ENCODE measurements around the gene REC114. TPM values are rescaled to one million over a fixed set of nuclear protein-coding genes. Genes with fewer than 3 reads are reported as not detected.
"Not testable (repeated sequence)": the region's sequence is repeated elsewhere in the genome, so short reads cannot be mapped to it uniquely, and the experiment has no call there.

Gene REC114
- total and polyA plus RNA-seq, 9 donors = 0.14 TPM; not detected in 8

GRCh38 chr15:73425510-73425909, 17.5 kb upstream of the REC114 start:
- no peaks in the 10 kb centered on the region for H3K4me1 ChIP-seq (ENCODE audit: control insufficient read depth, insufficient read depth, low read length)
- no peaks in the 10 kb centered on the region for H3K27me3 ChIP-seq (ENCODE audit: control insufficient read depth, insufficient read depth, low read length)
- H3K36me3 ChIP-seq (ENCODE audit: control insufficient read depth, insufficient read depth, low read length) = no peaks in the 10 kb centered on the region
- H3K27ac ChIP-seq (ENCODE audit: low read length) = no peak overlapping the region
- H3K9me3 ChIP-seq (replicated peaks; ENCODE audit: control insufficient read depth, low read depth, low read length) = no peaks in the 10 kb centered on the region
- no peak overlapping the region for H3K4me3 ChIP-seq (ENCODE audit: low read length)
- no peak for DNase-seq
- no CpG with 5 or more reads among the region's 2 CpGs for WGBS (ENCODE audit: insufficient coverage)

GRCh38 chr15:73426323-73426994, 16.5 kb upstream of the REC114 start:
- Histone ChIP-seq H3K36me3 (ENCODE audit: control insufficient read depth, insufficient read depth, low read length) (no peaks in the 10 kb centered on the region), H3K27ac (ENCODE audit: low read length) (no peak overlapping the region), H3K4me3 (ENCODE audit: low read length) (no peak overlapping the region), H3K27me3 (ENCODE audit: control insufficient read depth, insufficient read depth, low read length) (no peaks in the 10 kb centered on the region), H3K9me3 (replicated peaks; ENCODE audit: control insufficient read depth, low read depth, low read length) (no peaks in the 10 kb centered on the region), H3K4me1 (ENCODE audit: control insufficient read depth, insufficient read depth, low read length) (no peaks in the 10 kb centered on the region)
- no CpG with 5 or more reads among the region's 5 CpGs for WGBS (ENCODE audit: insufficient coverage)
- DNase-seq = no peak

- 87% methylated on average over 5 of the region's 7 CpGs for WGBS (ENCODE audit: insufficient coverage)
- not testable (repeated sequence) for DNase-seq; H3K4me1 ChIP-seq (ENCODE audit: control insufficient read depth, insufficient read depth, low read length)
Observed at GRCh38 chr15:73431329-73431728, 11.6 kb upstream of the REC114 start.

GRCh38 chr15:73433873-73434272, 9.1 kb upstream of the REC114 start:
- H3K9me3 ChIP-seq (replicated peaks; ENCODE audit: control insufficient read depth, low read depth, low read length) = no peaks in the 10 kb centered on the region
- no peak overlapping the region for H3K27ac ChIP-seq (ENCODE audit: low read length)
- H3K36me3 ChIP-seq (ENCODE audit: control insufficient read depth, insufficient read depth, low read length) = no peaks in the 10 kb centered on the region
- no peak for DNase-seq
- WGBS (ENCODE audit: insufficient coverage) = no CpG with 5 or more reads among the region's 4 CpGs
- no peak overlapping the region for H3K4me3 ChIP-seq (ENCODE audit: low read length)
- H3K4me1 ChIP-seq (ENCODE audit: control insufficient read depth, insufficient read depth, low read length) = no peaks in the 10 kb centered on the region
- H3K27me3 ChIP-seq (ENCODE audit: control insufficient read depth, insufficient read depth, low read length) = peaks cover 2% of the 10 kb centered on the region

More at GRCh38 chr15:73431329-73431728, 11.6 kb upstream of the REC114 start:
- not testable (repeated sequence) for H3K27ac ChIP-seq (ENCODE audit: low read length); H3K27me3 ChIP-seq (ENCODE audit: control insufficient read depth, insufficient read depth, low read length); H3K36me3 ChIP-seq (ENCODE audit: control insufficient read depth, insufficient read depth, low read length); H3K4me3 ChIP-seq (ENCODE audit: low read length); H3K9me3 ChIP-seq (replicated peaks; ENCODE audit: control insufficient read depth, low read depth, low read length)

GRCh38 chr15:73436613-73437012, 6.4 kb upstream of the REC114 start:
- Histone ChIP-seq H3K27ac (ENCODE audit: low read length) (no peak overlapping the region), H3K4me1 (ENCODE audit: control insufficient read depth, insufficient read depth, low read length) (no peaks in the 10 kb centered on the region), H3K27me3 (ENCODE audit: control insufficient read depth, insufficient read depth, low read length) (peaks cover 4% of the 10 kb centered on the region), H3K36me3 (ENCODE audit: control insufficient read depth, insufficient read depth, low read length) (no peaks in the 10 kb centered on the region), H3K9me3 (replicated peaks; ENCODE audit: control insufficient read depth, low read depth, low read length) (no peaks in the 10 kb centered on the region), H3K4me3 (ENCODE audit: low read length) (no peak overlapping the region)
- no peak for DNase-seq
- WGBS (ENCODE audit: insufficient coverage) = no CpG with 5 or more reads among the region's 2 CpGs

- no peak for DNase-seq
- Histone ChIP-seq H3K27me3 (ENCODE audit: control insufficient read depth, insufficient read depth, low read length) (peaks cover 4% of the 10 kb centered on the region), H3K4me3 (ENCODE audit: low read length) (no peak overlapping the region), H3K4me1 (ENCODE audit: control insufficient read depth, insufficient read depth, low read length) (no peaks in the 10 kb centered on the region), H3K9me3 (replicated peaks; ENCODE audit: control insufficient read depth, low read depth, low read length) (no peaks in the 10 kb centered on the region), H3K36me3 (ENCODE audit: control insufficient read depth, insufficient read depth, low read length) (no peaks in the 10 kb centered on the region), H3K27ac (ENCODE audit: low read length) (no peak overlapping the region)
- 27% methylated on average over 1 of the region's 4 CpGs for WGBS (ENCODE audit: insufficient coverage)
Observed at GRCh38 chr15:73437543-73438109, 5.3 kb upstream of the REC114 start.

GRCh38 chr15:73438651-73439050, 4.3 kb upstream of the REC114 start:
- H3K4me1 ChIP-seq (ENCODE audit: control insufficient read depth, insufficient read depth, low read length) = no peaks in the 10 kb centered on the region
- H3K36me3 ChIP-seq (ENCODE audit: control insufficient read depth, insufficient read depth, low read length) = no peaks in the 10 kb centered on the region
- DNase-seq = no peak
- no peaks in the 10 kb centered on the region for H3K9me3 ChIP-seq (replicated peaks; ENCODE audit: control insufficient read depth, low read depth, low read length)
- peaks cover 4% of the 10 kb centered on the region for H3K27me3 ChIP-seq (ENCODE audit: control insufficient read depth, insufficient read depth, low read length)
- no peak overlapping the region for H3K4me3 ChIP-seq (ENCODE audit: low read length)
- no peak overlapping the region for H3K27ac ChIP-seq (ENCODE audit: low read length)
- no CpG with 5 or more reads among the region's 1 CpG for WGBS (ENCODE audit: insufficient coverage)

- no peak overlapping the region for H3K27ac ChIP-seq (ENCODE audit: low read length)
- no peak for DNase-seq
- H3K4me1 ChIP-seq (ENCODE audit: control insufficient read depth, insufficient read depth, low read length) = no peaks in the 10 kb centered on the region
- no peak overlapping the region for H3K4me3 ChIP-seq (ENCODE audit: low read length)
- peaks cover 2% of the 10 kb centered on the region for H3K27me3 ChIP-seq (ENCODE audit: control insufficient read depth, insufficient read depth, low read length)
- no peaks in the 10 kb centered on the region for H3K9me3 ChIP-seq (replicated peaks; ENCODE audit: control insufficient read depth, low read depth, low read length)
- 51% methylated on average over 2 of the region's 3 CpGs for WGBS (ENCODE audit: insufficient coverage)
- no peaks in the 10 kb centered on the region for H3K36me3 ChIP-seq (ENCODE audit: control insufficient read depth, insufficient read depth, low read length)
Observed at GRCh38 chr15:73440571-73440970, 2.4 kb upstream of the REC114 start.

GRCh38 chr15:73442421-73442820, 543 bp upstream of the REC114 start:
- Histone ChIP-seq H3K27ac (ENCODE audit: low read length) (no peak overlapping the region), H3K36me3 (ENCODE audit: control insufficient read depth, insufficient read depth, low read length) (no peaks in the 10 kb centered on the region), H3K4me3 (ENCODE audit: low read length) (no peak overlapping the region), H3K27me3 (ENCODE audit: control insufficient read depth, insufficient read depth, low read length) (peaks cover 2% of the 10 kb centered on the region), H3K4me1 (ENCODE audit: control insufficient read depth, insufficient read depth, low read length) (no peaks in the 10 kb centered on the region), H3K9me3 (replicated peaks; ENCODE audit: control insufficient read depth, low read depth, low read length) (no peaks in the 10 kb centered on the region)
- 76% methylated on average over 10 of the region's 11 CpGs for WGBS (ENCODE audit: insufficient coverage)
- DNase-seq = no peak

GRCh38 chr15:73447471-73447870, 4.5 kb downstream of the REC114 start:
- WGBS (ENCODE audit: insufficient coverage) = 80% methylated on average over 1 of the region's 5 CpGs
- H3K4me3 ChIP-seq (ENCODE audit: low read length); H3K27ac ChIP-seq (ENCODE audit: low read length); DNase-seq; H3K4me1 ChIP-seq (ENCODE audit: control insufficient read depth, insufficient read depth, low read length); H3K36me3 ChIP-seq (ENCODE audit: control insufficient read depth, insufficient read depth, low read length); H3K27me3 ChIP-seq (ENCODE audit: control insufficient read depth, insufficient read depth, low read length); H3K9me3 ChIP-seq (replicated peaks; ENCODE audit: control insufficient read depth, low read depth, low read length): not testable (repeated sequence)

All from muscle of leg (tissue), 11 donors.